ENCODE data around the gene DROSHA. TPM values are rescaled to one million over a fixed set of nuclear protein-coding genes. Genes with fewer than 3 reads are reported as not detected.

DROSHA gene
- total and polyA plus RNA-seq, 3 experiments from 2014 or later: 22.2 to 75.0 (median 64.1) TPM

DNA sequence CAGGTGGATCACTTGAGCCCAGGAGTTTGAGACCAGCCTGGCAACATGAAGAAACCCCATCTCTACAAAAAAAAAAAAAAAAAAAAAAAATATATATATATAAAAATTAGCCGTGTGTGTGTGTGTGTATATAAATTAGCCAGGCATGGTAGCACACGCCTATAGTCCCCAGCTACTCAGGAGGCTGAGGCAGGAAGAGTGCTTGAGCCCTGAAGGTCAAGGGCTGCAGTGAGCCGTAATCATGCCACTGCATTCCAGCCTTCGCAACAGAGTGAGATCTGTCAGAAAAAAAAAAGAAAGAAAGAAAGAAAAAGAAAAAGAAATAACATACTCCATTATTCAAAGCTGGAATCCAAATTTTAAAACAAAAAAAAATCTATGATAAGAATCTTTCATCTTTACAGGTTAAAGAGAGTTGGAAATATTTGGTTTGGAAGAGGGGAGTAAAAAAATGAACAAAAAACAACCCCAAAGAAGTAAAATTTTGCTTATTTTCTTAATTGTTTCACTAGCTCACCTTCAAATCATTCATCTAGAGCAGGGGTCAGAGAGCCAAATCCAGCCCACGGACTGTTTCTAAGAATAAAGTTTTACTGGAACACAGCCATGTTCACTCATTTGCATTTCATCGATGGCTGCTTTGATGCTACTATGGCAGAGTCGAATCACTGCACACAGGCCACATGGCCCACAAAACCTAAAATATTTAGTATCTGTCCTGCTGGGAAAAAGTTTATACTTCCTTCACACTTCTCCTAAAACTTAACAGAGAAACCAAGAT, 109.9 kb downstream of the DROSHA start:
- H3K9me3 Mint-ChIP-seq: no peaks in the 10 kb centered on the region
- Histone ChIP-seq H3K9me3 (ENCODE audit: low read length) (no peaks in the 10 kb centered on the region), H3K4me3 (ENCODE audit: low read length) (no peak overlapping the region), H3K27ac (ENCODE audit: low read depth, low read length) (no peak overlapping the region), H3K4me1 (ENCODE audit: insufficient read depth, low read length) (no peaks in the 10 kb centered on the region), H3K36me3 (ENCODE audit: insufficient read depth, low read length) (peaks cover 21% of the 10 kb centered on the region), H3K27me3 (ENCODE audit: insufficient read depth, low read length, poor library complexity, severe bottlenecking) (no peaks in the 10 kb centered on the region)
- no peaks in the 10 kb centered on the region for H3K27me3 Mint-ChIP-seq
- no peak for DNase-seq
- ChIA-PET POLR2A (no interaction called here), CTCF (no interaction called here)
- H3K27ac Mint-ChIP-seq: no peak overlapping the region
- no peaks in the 10 kb centered on the region for H3K4me1 Mint-ChIP-seq
- H3K4me3 Mint-ChIP-seq: no peak overlapping the region
- peaks cover 12 to 57% (median 37%) of the 10 kb centered on the region in 3 donors for H3K36me3 Mint-ChIP-seq

DNA sequence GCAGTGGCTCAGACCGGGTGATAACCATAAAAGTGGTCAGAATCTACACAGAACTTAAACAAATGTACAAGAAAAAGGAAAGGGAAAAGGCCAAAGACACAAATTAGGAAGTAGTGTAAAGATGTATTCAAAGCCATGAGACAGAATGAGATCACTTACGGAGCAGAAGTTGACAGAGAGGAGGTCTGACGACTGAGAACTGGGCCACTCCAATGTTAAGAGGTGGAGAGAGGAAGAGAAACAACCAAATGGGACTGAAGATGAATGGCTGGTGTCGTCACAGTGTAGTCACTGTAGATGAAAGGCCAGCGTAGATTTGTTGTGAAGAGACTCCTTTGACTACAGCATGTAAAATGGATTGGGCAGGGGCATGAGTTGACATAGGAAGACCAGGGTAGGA, 114.4 kb downstream of the DROSHA start:
- H3K9me3 Mint-ChIP-seq: no peaks in the 10 kb centered on the region
- H3K27me3 ChIP-seq (ENCODE audit: insufficient read depth, low read length, poor library complexity, severe bottlenecking): no peaks in the 10 kb centered on the region
- H3K27me3 Mint-ChIP-seq: no peaks in the 10 kb centered on the region
- peaks cover 12 to 51% (median 26%) of the 10 kb centered on the region in 3 donors for H3K36me3 Mint-ChIP-seq
- POLR2A ChIA-PET: no interaction called here
- no peak for DNase-seq
- no peaks in the 10 kb centered on the region for H3K9me3 ChIP-seq (ENCODE audit: low read length)
- no peaks in the 10 kb centered on the region for H3K4me1 Mint-ChIP-seq
- H3K27ac Mint-ChIP-seq: no peak overlapping the region
- no peaks in the 10 kb centered on the region for H3K4me1 ChIP-seq (ENCODE audit: insufficient read depth, low read length)
- H3K36me3 ChIP-seq (ENCODE audit: insufficient read depth, low read length): peaks cover 32% of the 10 kb centered on the region
- H3K4me3 Mint-ChIP-seq: no peak overlapping the region
- H3K27ac ChIP-seq (ENCODE audit: low read depth, low read length): no peak overlapping the region
- H3K4me3 ChIP-seq (ENCODE audit: low read length): no peak overlapping the region
- CTCF ChIA-PET: no interaction called here

DNA sequence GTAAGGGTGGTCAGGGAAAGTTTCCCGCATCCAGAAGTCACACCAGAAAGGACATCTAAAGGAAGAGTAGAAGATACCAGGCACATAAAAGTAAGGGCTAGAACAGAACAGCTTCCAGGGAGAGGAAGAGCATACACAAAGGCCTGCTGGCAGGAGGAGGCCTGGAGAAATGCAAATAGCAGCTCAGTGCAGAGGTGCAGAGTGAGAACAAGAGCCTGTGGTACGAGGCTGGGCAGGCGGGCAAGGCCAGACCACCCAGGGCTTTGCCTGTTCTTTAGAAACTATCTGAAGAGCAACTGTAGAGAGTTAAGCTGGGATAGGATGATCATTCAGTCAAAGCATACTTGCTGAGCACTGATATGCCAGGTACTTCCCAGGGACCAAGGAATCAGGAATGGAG, 115.3 kb downstream of the DROSHA start:
- no peak overlapping the region for H3K27ac Mint-ChIP-seq
- ChIA-PET POLR2A (no interaction called here), CTCF (no interaction called here)
- H3K4me3 Mint-ChIP-seq: no peak overlapping the region
- H3K4me1 Mint-ChIP-seq: no peaks in the 10 kb centered on the region
- Histone ChIP-seq H3K36me3 (ENCODE audit: insufficient read depth, low read length) (peaks cover 32% of the 10 kb centered on the region), H3K4me3 (ENCODE audit: low read length) (no peak overlapping the region), H3K4me1 (ENCODE audit: insufficient read depth, low read length) (no peaks in the 10 kb centered on the region), H3K9me3 (ENCODE audit: low read length) (no peaks in the 10 kb centered on the region), H3K27me3 (ENCODE audit: insufficient read depth, low read length, poor library complexity, severe bottlenecking) (no peaks in the 10 kb centered on the region), H3K27ac (ENCODE audit: low read depth, low read length) (no peak overlapping the region)
- no peak for DNase-seq
- no peaks in the 10 kb centered on the region for H3K27me3 Mint-ChIP-seq
- H3K36me3 Mint-ChIP-seq: peaks cover 15 to 51% (median 23%) of the 10 kb centered on the region in 3 donors
- no peaks in the 10 kb centered on the region for H3K9me3 Mint-ChIP-seq

DNA sequence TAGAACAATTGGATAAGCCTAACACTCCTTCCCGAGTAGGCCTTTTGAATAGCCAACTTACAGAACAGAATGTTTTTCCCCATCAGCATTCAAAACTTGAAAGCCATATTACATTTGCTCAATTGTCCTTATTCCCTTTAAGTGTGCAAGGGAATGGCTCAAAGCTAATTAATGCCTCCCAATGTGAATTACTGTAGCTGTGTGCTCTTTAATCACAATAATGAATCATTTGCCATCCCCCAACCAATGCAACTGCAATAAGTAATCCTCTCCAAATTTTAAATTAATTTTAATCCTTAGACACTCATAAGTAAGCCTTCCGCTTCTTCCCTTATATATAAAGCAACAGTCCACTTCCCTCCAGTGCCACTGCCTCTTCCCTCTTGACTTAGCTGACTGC, 115.9 kb downstream of the DROSHA start:
- Mint-ChIP-seq H3K9me3 (no peaks in the 10 kb centered on the region), H3K36me3 (peaks cover 13 to 48% (median 18%) of the 10 kb centered on the region in 3 donors), H3K27ac (no peak overlapping the region), H3K27me3 (no peaks in the 10 kb centered on the region), H3K4me1 (no peaks in the 10 kb centered on the region), H3K4me3 (no peak overlapping the region)
- no peak for DNase-seq
- H3K27me3 ChIP-seq (ENCODE audit: insufficient read depth, low read length, poor library complexity, severe bottlenecking): no peaks in the 10 kb centered on the region
- H3K9me3 ChIP-seq (ENCODE audit: low read length): no peaks in the 10 kb centered on the region
- no peak overlapping the region for H3K27ac ChIP-seq (ENCODE audit: low read depth, low read length)
- CTCF ChIA-PET: no interaction called here
- H3K4me1 ChIP-seq (ENCODE audit: insufficient read depth, low read length): no peaks in the 10 kb centered on the region
- POLR2A ChIA-PET: no interaction called here
- H3K4me3 ChIP-seq (ENCODE audit: low read length): no peak overlapping the region
- H3K36me3 ChIP-seq (ENCODE audit: insufficient read depth, low read length): peaks cover 32% of the 10 kb centered on the region

DNA sequence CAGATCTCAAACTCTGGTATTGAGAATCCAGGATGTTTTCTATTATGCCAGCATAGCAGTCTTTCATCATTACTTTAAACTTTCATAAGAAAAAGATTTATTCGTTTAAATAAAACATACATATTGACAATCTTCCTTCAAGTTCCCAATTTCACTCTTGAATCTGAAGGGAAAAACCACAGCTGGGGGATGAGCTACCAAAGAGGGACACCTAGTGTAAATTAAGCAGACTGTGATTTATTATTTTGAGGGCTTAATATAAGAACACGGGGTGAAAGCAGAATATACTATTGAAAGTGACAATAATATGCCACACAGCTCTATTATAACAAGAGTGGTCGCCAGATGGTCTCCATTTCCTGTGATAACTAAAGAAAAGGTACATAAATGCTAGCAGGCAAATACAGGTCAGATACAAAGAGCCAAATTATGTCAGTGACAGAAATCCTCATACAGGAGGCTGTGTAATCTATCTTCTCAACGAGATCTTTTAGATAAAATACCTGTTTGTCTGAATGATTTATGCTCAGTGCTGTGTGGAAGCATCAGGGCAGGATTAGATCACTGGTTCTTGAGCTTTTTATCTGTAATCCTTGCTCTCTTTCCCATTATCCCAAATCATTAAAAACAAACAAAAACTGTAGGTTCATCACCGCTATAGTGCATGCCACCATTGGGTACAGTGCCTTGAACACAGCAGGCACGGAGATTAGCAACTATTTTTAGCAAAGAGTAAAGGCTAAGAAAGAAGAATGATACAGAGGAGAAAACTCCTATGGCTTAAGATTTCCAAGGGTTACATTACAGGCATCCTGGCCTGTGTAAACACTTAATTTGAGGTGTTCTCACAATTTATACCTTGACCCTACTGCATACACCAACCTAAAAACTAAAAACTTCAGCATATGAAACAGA, 116.6 kb downstream of the DROSHA start:
- H3K36me3 ChIP-seq (ENCODE audit: insufficient read depth, low read length): peaks cover 27% of the 10 kb centered on the region
- ChIA-PET CTCF (no interaction called here), POLR2A (no interaction called here)
- H3K4me3 Mint-ChIP-seq: no peak overlapping the region
- H3K4me1 ChIP-seq (ENCODE audit: insufficient read depth, low read length): no peaks in the 10 kb centered on the region
- no peaks in the 10 kb centered on the region for H3K27me3 Mint-ChIP-seq
- H3K27me3 ChIP-seq (ENCODE audit: insufficient read depth, low read length, poor library complexity, severe bottlenecking): no peaks in the 10 kb centered on the region
- no peak overlapping the region for H3K27ac ChIP-seq (ENCODE audit: low read depth, low read length)
- H3K36me3 Mint-ChIP-seq: peaks cover 15 to 48% (median 19%) of the 10 kb centered on the region in 3 donors
- H3K4me3 ChIP-seq (ENCODE audit: low read length): no peak overlapping the region
- DNase-seq: no peak
- H3K27ac Mint-ChIP-seq: no peak overlapping the region
- H3K4me1 Mint-ChIP-seq: no peaks in the 10 kb centered on the region
- H3K9me3 Mint-ChIP-seq: no peaks in the 10 kb centered on the region
- no peaks in the 10 kb centered on the region for H3K9me3 ChIP-seq (ENCODE audit: low read length)

DNA sequence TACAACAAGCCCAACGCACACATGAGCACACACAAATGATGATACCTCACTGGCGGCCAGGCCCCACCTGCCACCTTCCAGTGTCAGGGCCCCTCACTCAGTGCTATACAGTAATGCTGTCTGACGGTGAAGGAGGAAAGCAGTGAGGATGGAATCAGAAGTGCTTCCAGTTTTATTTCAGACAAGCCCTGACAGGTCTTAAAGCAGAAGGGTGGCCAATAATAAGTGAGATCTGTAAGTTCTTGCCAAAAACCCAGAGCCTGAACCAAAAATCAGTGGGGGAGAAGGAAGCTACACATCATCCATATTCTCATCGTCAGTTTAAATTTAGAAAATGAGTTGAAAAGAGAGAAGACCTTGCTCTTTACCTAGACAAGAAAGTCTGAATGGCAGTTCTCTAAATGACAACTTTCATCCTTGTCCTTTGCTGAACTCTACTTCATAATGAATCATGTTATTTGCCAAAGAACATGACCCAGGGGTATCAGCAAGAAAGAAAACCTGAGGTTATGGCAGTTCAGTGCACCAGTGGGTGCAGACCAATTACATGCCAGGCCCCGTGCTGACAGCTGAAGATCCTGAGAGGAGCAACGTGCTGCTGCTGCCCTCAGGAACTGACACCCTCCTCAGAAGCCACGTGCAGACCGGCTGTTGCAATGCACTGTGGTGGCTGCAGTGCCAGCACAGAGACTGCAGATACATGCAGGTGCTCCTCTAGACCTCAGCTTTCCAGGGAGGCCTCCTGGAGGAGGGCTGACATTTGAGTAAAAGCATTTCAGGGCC, 118.7 kb downstream of the DROSHA start:
- H3K9me3 ChIP-seq (ENCODE audit: low read length): no peaks in the 10 kb centered on the region
- peaks cover 30% of the 10 kb centered on the region for H3K36me3 ChIP-seq (ENCODE audit: insufficient read depth, low read length)
- H3K4me3 ChIP-seq (ENCODE audit: low read length): no peak overlapping the region
- ChIA-PET CTCF (no interaction called here), POLR2A (no interaction called here)
- no peaks in the 10 kb centered on the region for H3K4me1 ChIP-seq (ENCODE audit: insufficient read depth, low read length)
- Mint-ChIP-seq H3K27me3 (no peaks in the 10 kb centered on the region), H3K36me3 (peaks cover 28 to 61% (median 34%) of the 10 kb centered on the region in 3 donors), H3K9me3 (no peaks in the 10 kb centered on the region), H3K4me1 (no peaks in the 10 kb centered on the region), H3K27ac (peak overlapping the region in 1 of 8 donors; percentile 9), H3K4me3 (no peak overlapping the region)
- DNase-seq: no peak
- no peaks in the 10 kb centered on the region for H3K27me3 ChIP-seq (ENCODE audit: insufficient read depth, low read length, poor library complexity, severe bottlenecking)
- no peak overlapping the region for H3K27ac ChIP-seq (ENCODE audit: low read depth, low read length)

DNA sequence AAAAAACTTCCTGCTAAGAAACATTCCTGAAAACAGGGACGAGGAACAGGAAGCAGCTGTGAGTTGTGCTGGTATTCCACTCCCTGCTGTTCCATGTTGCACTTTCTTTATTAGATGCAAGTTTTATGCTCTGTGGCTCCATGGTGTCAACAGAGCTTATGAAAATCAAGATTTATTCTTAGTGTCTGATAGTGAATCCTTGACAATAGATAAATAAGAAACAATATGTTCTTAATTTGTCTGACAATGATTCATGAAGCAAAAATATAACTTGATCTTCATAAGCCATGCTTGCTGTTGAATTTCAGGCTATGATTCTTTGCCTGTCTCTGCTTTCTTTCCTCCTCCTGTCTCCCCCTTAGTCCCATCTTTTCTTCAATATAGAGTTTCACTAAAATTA, 119.6 kb downstream of the DROSHA start:
- peaks cover 33 to 70% (median 39%) of the 10 kb centered on the region in 3 donors for H3K36me3 Mint-ChIP-seq
- Histone ChIP-seq H3K4me1 (ENCODE audit: insufficient read depth, low read length) (no peaks in the 10 kb centered on the region), H3K27ac (ENCODE audit: low read depth, low read length) (no peak overlapping the region), H3K9me3 (ENCODE audit: low read length) (no peaks in the 10 kb centered on the region), H3K27me3 (ENCODE audit: insufficient read depth, low read length, poor library complexity, severe bottlenecking) (no peaks in the 10 kb centered on the region), H3K36me3 (ENCODE audit: insufficient read depth, low read length) (peaks cover 24% of the 10 kb centered on the region), H3K4me3 (ENCODE audit: low read length) (no peak overlapping the region)
- no peaks in the 10 kb centered on the region for H3K4me1 Mint-ChIP-seq
- no peaks in the 10 kb centered on the region for H3K27me3 Mint-ChIP-seq
- H3K9me3 Mint-ChIP-seq: no peaks in the 10 kb centered on the region
- H3K27ac Mint-ChIP-seq: no peak overlapping the region
- no peak for DNase-seq
- H3K4me3 Mint-ChIP-seq: no peak overlapping the region
- CTCF ChIA-PET: no interaction called here
- POLR2A ChIA-PET: no interaction called here

DNA sequence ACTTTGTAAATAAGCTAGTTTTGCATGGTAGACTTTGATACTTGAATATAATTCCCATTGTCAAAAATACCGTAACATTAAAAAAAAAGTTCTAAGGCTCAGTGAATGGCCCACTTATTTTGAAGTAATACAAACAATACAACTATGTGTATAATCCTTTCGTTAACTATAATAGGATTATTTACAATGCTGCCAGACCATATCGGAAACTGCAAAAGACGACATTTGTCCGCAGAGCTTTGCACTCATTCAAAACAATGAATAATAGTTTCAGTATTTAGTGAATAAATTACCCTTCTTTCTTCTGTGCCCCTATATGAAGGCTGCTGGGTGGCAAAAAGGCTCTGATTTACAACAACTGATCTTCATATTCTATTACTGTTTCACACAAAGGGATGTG, 121.8 kb downstream of the DROSHA start:
- no peaks in the 10 kb centered on the region for H3K9me3 Mint-ChIP-seq
- no peak for DNase-seq
- Histone ChIP-seq H3K27ac (ENCODE audit: low read depth, low read length) (no peak overlapping the region), H3K36me3 (ENCODE audit: insufficient read depth, low read length) (peaks cover 37% of the 10 kb centered on the region), H3K4me3 (ENCODE audit: low read length) (no peak overlapping the region), H3K27me3 (ENCODE audit: insufficient read depth, low read length, poor library complexity, severe bottlenecking) (no peaks in the 10 kb centered on the region), H3K9me3 (ENCODE audit: low read length) (no peaks in the 10 kb centered on the region), H3K4me1 (ENCODE audit: insufficient read depth, low read length) (no peaks in the 10 kb centered on the region)
- H3K27ac Mint-ChIP-seq: no peak overlapping the region
- peaks cover 41 to 92% (median 42%) of the 10 kb centered on the region in 3 donors for H3K36me3 Mint-ChIP-seq
- H3K4me1 Mint-ChIP-seq: no peaks in the 10 kb centered on the region
- ChIA-PET CTCF (no interaction called here), POLR2A (no interaction called here)
- no peaks in the 10 kb centered on the region for H3K27me3 Mint-ChIP-seq
- no peak overlapping the region for H3K4me3 Mint-ChIP-seq

Data from CD8-positive, alpha-beta memory T cell (primary cell).